HL-60/S4 treated with retinoic acid at 250 ng/mL for 4 days and 3 days (cell line): ENCODE measurements around the gene ACTL10.

Experiments used
- in situ Hi-C: fragments of 300-500 bp; cut with MboI; formaldehyde crosslinking; loops from 2 replicates; pipeline ENCODE4 v1.7.0; 2022; ENCODE audit warnings: low sequenced_read_pairs

Gene ACTL10

GRCh38 chr20:33648396-33649004 lies 18.2 kb upstream of the ACTL10 start:
- in situ Hi-C loops = no loop called here

DNA sequence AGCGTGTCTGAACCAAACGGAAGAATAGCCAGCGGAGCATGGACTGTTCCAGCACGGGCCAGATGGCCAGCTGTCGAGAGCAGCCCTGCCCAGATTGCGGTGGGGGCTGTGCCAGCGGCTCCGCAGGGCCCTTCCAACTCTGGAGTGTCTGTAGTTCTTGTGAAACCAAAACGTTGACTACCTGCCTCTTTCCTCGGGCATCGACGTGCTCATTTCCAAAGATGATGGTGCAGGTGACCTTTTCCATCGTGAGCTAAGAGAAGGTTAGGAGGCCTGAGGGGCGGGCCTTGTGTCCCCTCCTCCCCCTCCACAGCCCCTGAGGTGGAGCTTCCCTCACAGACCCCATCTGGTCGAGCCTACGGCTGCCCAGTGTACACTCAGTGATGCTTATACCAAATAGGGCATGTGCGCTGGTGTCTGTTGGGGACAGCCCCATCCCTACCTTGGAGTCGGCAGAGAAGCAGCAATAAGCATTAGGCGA lies 17.5 kb upstream of the ACTL10 start:
- in situ Hi-C loops = no loop called here

GRCh38 chr20:33650111-33650752 lies 16.5 kb upstream of the ACTL10 start:
- in situ Hi-C loops = no loop called here

DNA sequence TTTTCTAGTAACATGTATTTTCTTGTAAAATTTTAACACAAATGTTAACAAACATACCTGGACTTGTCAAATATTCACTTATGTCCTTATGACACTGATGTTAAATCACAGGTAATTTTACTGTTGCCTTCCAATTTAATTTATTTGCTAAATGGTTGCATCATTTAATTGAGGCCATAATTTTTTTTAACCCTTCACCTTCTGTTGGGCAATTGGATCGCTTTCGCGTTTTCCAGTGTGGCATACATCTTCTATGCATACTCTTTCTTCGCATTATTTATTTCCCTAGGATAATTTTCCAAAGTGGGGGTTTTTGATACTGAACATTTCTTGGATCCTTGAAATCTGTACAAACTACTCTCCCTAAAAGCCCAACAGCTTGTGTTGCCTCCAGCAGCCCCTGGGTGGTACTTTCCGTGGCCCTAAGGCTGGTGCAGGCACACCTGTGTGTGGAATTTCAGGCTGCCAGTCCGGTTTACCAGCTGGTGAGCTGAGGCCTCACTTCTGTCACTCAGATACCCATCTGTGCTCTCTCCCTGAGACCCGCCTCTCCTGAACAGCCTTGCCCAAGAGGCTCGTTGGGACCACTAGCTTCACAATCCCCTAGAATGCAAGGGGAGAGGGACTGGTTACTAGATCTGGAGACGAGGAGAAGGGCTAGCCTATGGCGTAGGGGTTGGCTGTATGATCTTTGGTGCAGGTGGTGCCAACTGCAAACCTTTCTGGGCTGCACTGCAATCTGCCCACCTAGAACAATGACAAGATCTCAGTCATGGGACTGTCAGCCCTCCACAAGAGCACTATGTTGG lies 15.8 kb upstream of the ACTL10 start:
- in situ Hi-C loops = no loop called here

GRCh38 chr20:33651562-33652048 lies 15.1 kb upstream of the ACTL10 start:
- in situ Hi-C loops = no loop called here

GRCh38 chr20:33653218-33653899 lies 13.4 kb upstream of the ACTL10 start:
- in situ Hi-C loops = no loop called here

- in situ Hi-C loops = no loop called here
Observed at GRCh38 chr20:33653900-33654596, 12.7 kb upstream of the ACTL10 start.

GRCh38 chr20:33654680-33655161 lies 12.0 kb upstream of the ACTL10 start:
- in situ Hi-C loops = no loop called here

DNA sequence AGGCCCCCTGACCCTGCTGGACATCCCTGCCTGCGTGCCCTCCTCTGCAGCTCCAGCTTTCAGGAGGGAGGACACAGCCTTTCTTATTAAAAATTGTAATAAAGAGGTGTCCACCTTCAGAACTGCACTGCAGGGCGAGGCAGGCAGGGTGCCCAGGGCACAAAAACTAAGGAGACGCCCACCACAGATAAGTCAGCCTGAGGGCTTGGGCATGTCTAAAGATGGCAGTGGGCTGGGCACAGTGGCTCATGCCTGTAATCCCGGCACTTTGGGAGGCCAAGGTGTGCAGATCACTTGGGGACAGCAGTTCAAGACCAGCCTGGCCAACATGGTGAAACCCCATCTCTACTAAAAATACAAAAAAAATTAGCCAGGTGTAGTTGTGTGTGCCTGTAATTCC lies 11.6 kb upstream of the ACTL10 start:
- in situ Hi-C loops = no loop called here

GRCh38 chr20:33656010-33656782 lies 10.5 kb upstream of the ACTL10 start:
- in situ Hi-C loops = no loop called here

- in situ Hi-C loops = no loop called here
Observed at GRCh38 chr20:33656783-33657703, 9.7 kb upstream of the ACTL10 start.

DNA sequence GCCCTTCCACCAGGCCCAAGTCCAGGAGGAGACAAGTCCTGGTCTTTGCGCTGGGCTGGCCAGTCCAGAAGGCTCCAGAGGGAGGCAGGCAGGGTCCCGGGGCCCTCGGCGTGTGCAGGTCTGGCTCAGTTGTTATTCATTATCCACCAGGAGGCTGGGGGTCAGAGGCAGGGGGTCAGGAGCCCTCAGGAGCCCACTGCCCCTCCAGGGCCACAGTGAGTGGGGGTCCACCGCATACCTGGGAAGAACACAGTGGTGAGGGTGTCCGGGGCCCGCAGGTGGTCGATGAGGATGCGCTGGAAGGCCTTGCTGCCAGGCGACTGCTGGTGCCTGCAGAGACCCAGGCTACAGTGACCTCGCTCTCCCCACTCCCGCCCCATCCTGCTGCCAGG lies 9.0 kb upstream of the ACTL10 start:
- in situ Hi-C loops = no loop called here

GRCh38 chr20:33658510-33658909 lies 8.2 kb upstream of the ACTL10 start:
- in situ Hi-C loops = no loop called here

DNA sequence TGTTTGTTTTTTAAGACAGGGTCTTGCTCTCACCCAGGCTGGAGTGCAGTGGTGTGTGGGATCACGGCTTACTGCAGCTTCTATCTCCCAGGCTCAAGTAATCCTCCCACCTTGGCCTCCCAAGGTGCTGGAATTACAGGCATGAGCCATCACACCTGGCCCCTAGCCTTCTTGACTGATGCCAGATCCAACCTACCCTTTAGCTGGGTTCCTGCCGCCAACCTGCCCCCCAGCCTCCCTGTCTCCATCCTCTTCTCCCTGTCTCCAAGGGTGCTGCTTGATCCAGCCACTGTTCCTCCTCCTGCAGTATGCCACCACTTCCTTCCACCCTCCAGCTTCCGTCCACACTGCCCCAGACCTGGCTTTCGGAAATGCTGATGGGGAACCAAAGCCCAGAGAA lies 7.8 kb upstream of the ACTL10 start:
- in situ Hi-C loops = no loop called here

DNA sequence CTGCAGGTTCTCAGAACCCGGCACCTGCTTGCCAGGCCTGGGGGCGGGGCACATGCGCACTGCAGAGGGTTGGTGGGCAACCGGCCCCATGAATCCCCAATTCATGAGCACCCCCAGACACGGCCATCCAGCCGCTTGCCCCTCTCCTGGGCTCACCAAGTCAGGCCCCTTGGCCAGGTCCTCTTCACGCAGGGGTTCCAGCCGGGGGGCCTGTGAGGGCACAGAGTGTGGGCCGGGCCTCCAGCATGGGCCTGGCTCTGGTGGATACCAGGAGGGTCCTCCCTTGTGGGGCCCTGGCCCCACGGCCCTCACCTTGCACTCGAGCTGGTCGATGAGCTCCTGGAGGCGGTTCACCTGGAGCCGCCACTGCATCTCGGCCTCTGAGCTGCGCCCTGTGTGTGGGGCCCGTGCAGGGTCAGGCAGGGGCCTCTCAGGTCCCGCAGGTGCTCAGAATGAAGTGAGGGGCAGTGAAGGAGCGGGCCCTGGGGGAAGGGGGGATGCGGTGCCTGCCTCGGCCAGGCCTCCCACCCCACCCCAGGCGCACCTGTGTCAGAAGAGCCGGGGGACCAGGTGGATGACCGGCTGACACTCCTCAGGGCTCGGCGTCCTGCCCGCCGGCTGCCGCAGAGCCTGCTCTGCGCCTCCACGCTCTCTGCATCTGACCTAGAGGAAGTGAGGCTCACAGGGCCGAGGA lies 7.3 kb upstream of the ACTL10 start:
- in situ Hi-C loops = loop anchor here (10.0 kb wide), 1 partner anchor 205 kb away; no protein-coding TSS in a partner anchor

DNA sequence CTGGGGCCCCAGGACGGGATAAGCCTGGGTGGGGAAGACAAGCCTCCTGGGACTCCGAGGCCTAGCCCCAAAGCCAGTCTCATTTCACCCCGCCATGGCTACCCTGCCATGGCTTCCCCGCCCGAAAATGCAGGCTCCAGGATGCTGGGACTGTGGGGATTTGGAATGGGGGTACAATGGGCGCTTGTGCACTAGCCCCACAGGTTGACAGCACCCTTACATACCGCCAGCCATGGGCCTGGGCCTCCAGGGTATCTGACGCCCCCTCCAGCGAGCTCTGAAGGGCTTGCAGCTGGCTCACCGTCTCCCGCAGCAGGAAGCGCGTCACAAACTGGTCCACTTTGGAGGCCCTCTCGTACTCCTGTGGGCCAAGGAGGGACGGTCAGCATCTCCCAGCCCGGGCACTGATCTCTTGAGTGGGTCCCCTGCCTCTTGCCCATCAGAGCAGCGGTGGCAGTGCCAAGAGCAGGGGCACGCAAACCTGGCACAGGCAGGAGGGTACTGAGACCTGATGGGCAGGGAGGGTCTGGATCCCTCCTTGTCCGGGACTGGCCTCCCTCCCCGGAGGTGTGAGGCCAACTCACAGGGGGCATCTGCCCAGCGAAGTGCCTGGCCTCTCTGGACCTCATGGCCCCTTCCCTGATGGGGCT lies 6.6 kb upstream of the ACTL10 start:
- in situ Hi-C loops = loop anchor here (10.0 kb wide), 1 partner anchor 205 kb away; no protein-coding TSS in a partner anchor

DNA sequence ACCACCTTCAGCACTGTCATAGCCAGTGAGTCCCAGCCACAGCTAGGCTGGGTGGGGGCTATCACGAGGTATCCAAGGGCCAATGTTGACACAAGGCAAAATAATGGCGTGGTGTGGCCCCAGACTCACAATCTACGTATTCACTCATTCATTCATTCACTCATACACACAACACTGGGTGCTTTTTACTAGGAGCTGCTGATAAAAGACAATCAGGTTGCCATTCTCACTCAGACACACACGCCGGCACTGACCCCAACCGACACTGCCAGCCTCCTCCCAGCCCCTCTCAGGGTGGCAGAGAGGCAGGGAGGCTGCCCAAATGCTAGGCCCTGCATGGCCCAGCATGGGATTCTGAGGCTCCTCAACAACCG lies 6.1 kb upstream of the ACTL10 start:
- in situ Hi-C loops = loop anchor here (10.0 kb wide), 1 partner anchor 206 kb away; no protein-coding TSS in a partner anchor
